Non-pigmented ciliary epithelial cell (primary cell): ENCODE results near the gene HSD17B14.
"Not testable (repeated sequence)": the region's sequence is repeated elsewhere in the genome, so short reads cannot be mapped to it uniquely, and the experiment has no call there.

Experiments
- DNase-seq: peaks from one replicate; pipeline ENCODE4 v3.0.0-alpha.2; 2010; ENCODE audit warnings: low read depth

Gene HSD17B14

GRCh38 chr19:48836089-48837017, at the start of gene HSD17B14:
Gene HSD17B14 (minus strand): TSS chr19:48836491. CDS start chr19:48836411, 80 bp downstream.
- no peak for DNase-seq

GRCh38 chr19:48883726-48884125, 47.4 kb upstream of the HSD17B14 start:
- no peak for DNase-seq

GRCh38 chr19:48881741-48882657, 45.7 kb upstream of the HSD17B14 start:
- DNase-seq = no peak

- DNase-seq = not testable (repeated sequence)
Measured at GRCh38 chr19:48879696-48880095, 43.4 kb upstream of the HSD17B14 start.

- no peak for DNase-seq
Measured at GRCh38 chr19:48879025-48879637, 42.8 kb upstream of the HSD17B14 start.

- no peak for DNase-seq
Measured at GRCh38 chr19:48878196-48879024, 42.1 kb upstream of the HSD17B14 start.

- no peak for DNase-seq
Measured at GRCh38 chr19:48877855-48878195, 41.5 kb upstream of the HSD17B14 start.

GRCh38 chr19:48876043-48876981, 40.0 kb upstream of the HSD17B14 start:
- DNase-seq = not testable (repeated sequence)

- no peak for DNase-seq
Measured at GRCh38 chr19:48874303-48875135, 38.2 kb upstream of the HSD17B14 start.

- DNase-seq = no peak
Measured at GRCh38 chr19:48873476-48874302, 37.4 kb upstream of the HSD17B14 start.

- DNase-seq = peak; percentile 79
Measured at GRCh38 chr19:48872884-48873475, 36.7 kb upstream of the HSD17B14 start.

- DNase-seq = peak; percentile 85
Measured at GRCh38 chr19:48872182-48872883, 36.0 kb upstream of the HSD17B14 start, which contains the start of gene PPP1R15A. Gene PPP1R15A (plus strand): TSS chr19:48872421. CDS start chr19:48873234, 813 bp downstream.

- DNase-seq = not testable (repeated sequence)
Measured at GRCh38 chr19:48871471-48872181, 35.3 kb upstream of the HSD17B14 start.

- DNase-seq = no peak
Measured at GRCh38 chr19:48870048-48870447, 33.8 kb upstream of the HSD17B14 start.

- DNase-seq = no peak
Measured at GRCh38 chr19:48868114-48868886, 32.0 kb upstream of the HSD17B14 start, which contains the start of gene PLEKHA4. Gene PLEKHA4 (minus strand): TSS chr19:48868617. CDS start chr19:48867620, 997 bp downstream.

GRCh38 chr19:48867746-48868113, 31.4 kb upstream of the HSD17B14 start:
- no peak for DNase-seq
